ENCODE results near the gene GJB3. TPM values are rescaled to one million over a fixed set of nuclear protein-coding genes. Genes with fewer than 3 reads are reported as not detected.
A peak's percentile ranks its signal among the peaks of the same experiment; 100 is the strongest.

Gene GJB3
- polyA plus RNA-seq, 3 donors from 2014 or later = not detected

DNA sequence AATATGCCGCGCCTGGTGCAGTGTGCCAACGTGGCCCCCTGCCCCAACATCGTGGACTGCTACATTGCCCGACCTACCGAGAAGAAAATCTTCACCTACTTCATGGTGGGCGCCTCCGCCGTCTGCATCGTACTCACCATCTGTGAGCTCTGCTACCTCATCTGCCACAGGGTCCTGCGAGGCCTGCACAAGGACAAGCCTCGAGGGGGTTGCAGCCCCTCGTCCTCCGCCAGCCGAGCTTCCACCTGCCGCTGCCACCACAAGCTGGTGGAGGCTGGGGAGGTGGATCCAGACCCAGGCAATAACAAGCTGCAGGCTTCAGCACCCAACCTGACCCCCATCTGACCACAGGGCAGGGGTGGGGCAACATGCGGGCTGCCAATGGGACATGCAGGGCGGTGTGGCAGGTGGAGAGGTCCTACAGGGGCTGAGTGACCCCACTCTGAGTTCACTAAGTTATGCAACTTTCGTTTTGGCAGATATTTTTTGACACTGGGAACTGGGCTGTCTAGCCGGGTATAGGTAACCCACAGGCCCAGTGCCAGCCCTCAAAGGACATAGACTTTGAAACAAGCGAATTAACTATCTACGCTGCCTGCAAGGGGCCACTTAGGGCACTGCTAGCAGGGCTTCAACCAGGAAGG lies 4.3 kb downstream of the GJB3 start:
- no peak for DNase-seq
- Mint-ChIP-seq H3K4me1 (peaks cover 0 to 3% of the 10 kb centered on the region in 2 donors), H3K4me3 (no peak overlapping the region), H3K36me3 (no peaks in the 10 kb centered on the region), H3K27me3 (ENCODE audit: low read depth in 3 of 3) (peaks cover 5 to 15% (median 12%) of the 10 kb centered on the region in 3 donors), H3K9me3 (no peaks in the 10 kb centered on the region), H3K27ac (no peak overlapping the region)

DNA sequence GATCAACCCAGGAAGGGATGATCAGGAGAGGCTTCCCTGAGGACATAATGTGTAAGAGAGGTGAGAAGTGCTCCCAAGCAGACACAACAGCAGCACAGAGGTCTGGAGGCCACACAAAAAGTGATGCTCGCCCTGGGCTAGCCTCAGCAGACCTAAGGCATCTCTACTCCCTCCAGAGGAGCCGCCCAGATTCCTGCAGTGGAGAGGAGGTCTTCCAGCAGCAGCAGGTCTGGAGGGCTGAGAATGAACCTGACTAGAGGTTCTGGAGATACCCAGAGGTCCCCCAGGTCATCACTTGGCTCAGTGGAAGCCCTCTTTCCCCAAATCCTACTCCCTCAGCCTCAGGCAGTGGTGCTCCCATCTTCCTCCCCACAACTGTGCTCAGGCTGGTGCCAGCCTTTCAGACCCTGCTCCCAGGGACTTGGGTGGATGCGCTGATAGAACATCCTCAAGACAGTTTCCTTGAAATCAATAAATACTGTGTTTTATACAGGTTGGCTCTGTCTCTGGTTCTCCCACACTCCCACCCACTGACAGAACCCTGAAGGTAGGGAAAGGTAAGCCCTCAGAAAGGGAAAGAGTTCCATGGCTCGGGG lies 5.0 kb downstream of the GJB3 start:
- Mint-ChIP-seq H3K27me3 (ENCODE audit: low read depth in 3 of 3) (peaks cover 8 to 17% (median 13%) of the 10 kb centered on the region in 3 donors), H3K9me3 (no peaks in the 10 kb centered on the region), H3K36me3 (no peaks in the 10 kb centered on the region), H3K4me1 (peaks cover 0 to 3% of the 10 kb centered on the region in 2 donors), H3K4me3 (no peak overlapping the region), H3K27ac (no peak overlapping the region)
- no peak for DNase-seq

DNA sequence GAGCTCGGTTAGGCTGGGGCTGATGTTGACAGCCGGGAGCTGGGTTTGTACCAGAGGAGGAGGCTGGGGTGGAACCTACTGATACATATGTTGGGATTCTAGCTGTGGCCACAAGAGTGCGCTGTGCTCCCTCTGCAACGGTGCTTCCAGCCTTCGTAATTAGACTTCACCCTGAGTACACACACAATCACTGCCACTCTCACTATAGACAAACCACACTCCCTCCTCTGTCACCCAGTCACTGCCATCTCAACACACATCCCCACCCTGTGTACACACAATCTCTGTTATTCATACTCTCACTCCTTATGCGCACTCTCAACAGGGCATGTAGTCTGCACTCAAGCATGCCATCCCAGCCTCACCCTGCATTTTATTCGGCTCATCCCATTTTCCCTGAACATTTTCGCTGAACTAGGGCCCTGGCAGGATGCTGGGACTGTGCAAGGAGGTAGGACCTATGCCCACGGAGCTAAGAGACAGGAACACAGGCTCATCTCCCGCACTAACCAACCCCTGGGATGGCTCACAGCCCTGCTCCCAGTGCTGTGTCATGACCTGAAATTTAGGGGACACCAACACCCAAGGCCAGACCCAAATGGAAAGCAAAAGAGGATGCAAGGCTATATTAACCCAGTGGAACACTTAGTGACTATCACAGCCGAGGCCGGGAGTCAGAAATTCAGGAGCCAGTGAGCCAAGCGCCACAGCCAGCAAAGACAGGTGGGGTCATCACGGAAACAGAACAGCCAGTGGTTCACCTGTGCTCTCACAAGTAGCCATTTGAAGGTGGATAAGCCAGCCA lies 5.7 kb downstream of the GJB3 start:
- peak; percentile 29 to 50 (median 41) for DNase-seq
- Mint-ChIP-seq H3K4me3 (no peak overlapping the region), H3K27ac (no peak overlapping the region), H3K9me3 (no peaks in the 10 kb centered on the region), H3K4me1 (peaks cover 0 to 4% of the 10 kb centered on the region in 2 donors), H3K36me3 (no peaks in the 10 kb centered on the region), H3K27me3 (ENCODE audit: low read depth in 3 of 3) (peaks cover 10 to 19% (median 15%) of the 10 kb centered on the region in 3 donors)

DNA sequence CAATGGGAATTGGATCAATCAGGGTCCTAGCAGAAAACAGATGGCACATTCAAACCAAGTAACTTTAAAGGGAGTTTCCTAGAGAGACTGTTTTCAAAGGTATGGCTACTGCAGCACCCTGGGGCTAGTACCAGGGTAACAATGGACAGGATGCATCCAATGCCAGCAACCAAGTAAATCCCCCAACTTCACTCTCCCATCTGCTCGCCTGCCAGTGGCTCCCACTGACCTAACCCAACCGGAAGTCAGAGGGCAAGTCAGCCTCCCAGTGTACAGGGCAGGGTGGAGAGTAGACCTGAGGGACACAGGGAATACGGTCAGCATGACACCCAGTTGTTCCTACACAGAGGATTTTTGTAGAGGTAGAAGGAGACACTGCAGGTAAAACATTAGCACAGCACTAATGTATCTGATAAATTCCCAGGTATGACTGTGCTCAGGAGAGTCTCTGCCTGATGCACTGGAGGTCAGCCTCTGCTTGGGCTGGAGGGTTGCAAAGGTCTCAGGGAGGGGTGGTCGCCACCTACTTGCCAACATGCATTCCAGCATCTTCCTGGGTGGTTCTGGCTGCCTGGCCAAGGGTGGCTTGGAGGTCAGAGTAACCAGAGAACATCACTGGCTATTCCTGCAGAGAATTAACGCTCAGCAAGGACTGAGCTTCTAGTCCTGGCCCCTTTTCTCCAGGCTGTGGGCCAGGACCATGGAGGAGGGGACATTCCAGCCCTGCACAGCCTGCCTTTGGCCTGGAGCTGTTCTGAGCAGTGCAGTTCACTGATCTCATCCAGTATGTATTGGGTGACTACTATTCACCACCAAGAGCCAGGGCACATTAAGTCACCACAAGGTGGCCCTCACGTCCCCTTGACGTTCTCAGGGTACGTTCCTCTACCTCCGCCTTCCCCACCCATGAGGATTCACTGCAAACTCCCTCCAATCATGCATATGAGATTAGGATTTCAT lies 6.7 kb downstream of the GJB3 start:
- no peak overlapping the region for H3K4me3 Mint-ChIP-seq
- peaks cover 13 to 19% (median 17%) of the 10 kb centered on the region in 3 donors for H3K27me3 Mint-ChIP-seq (ENCODE audit: low read depth in 3 of 3)
- H3K36me3 Mint-ChIP-seq = no peaks in the 10 kb centered on the region
- DNase-seq = no peak
- H3K27ac Mint-ChIP-seq = no peak overlapping the region
- H3K4me1 Mint-ChIP-seq = peaks cover 6% of the 10 kb centered on the region in 2 donors
- no peaks in the 10 kb centered on the region for H3K9me3 Mint-ChIP-seq

DNA sequence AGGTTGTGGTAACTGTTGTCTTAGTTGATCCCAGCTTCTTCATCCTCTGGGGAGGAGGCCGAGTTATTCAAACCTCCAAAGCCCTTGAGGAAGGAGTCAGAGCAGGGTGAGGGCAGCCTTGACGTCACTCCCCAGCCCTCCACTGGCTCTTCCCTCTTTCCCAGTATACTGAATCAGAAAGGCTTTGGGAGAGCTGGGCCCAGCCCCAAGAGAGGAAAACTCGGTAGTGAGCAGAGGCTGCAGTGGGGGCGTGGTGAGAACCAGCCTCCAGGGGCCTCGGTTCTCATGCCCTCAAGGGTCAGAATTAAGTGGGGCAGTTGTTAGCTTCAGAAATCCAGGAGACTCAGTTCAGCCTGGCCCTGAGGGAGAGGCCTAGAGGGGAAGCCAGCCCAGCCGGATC lies 10.0 kb downstream of the GJB3 start:
- H3K27me3 Mint-ChIP-seq (ENCODE audit: low read depth in 3 of 3) = peaks cover 8 to 19% (median 14%) of the 10 kb centered on the region in 3 donors
- H3K4me3 Mint-ChIP-seq = no peak overlapping the region
- H3K27ac Mint-ChIP-seq = no peak overlapping the region
- H3K36me3 Mint-ChIP-seq = no peaks in the 10 kb centered on the region
- H3K9me3 Mint-ChIP-seq = no peaks in the 10 kb centered on the region
- peaks cover 6% of the 10 kb centered on the region in 2 donors for H3K4me1 Mint-ChIP-seq
- no peak for DNase-seq

GRCh38 chr1:34792424-34792823 lies 11.4 kb downstream of the GJB3 start:
- no peak for DNase-seq
- H3K27me3 Mint-ChIP-seq (ENCODE audit: low read depth in 3 of 3) = peaks cover 4 to 19% (median 10%) of the 10 kb centered on the region in 3 donors

GRCh38 chr1:34792868-34793727 lies 12.1 kb downstream of the GJB3 start, which contains the start of gene GJA4:
Gene GJA4, plus strand, starts transcription at chr1:34792999. Its CDS starts 1,215 bp downstream, at chr1:34794214.
- Mint-ChIP-seq H3K27ac (no peak within 1 kb of the TSS), H3K36me3 (peaks cover 0 to 3% (median 0%) of the 10 kb centered on the region in 3 donors), H3K4me1 (peaks cover 5 to 6% of the 10 kb centered on the region in 2 donors), H3K9me3 (no peaks in the 10 kb centered on the region), H3K4me3 (peak within 1 kb of the TSS in 4 of 5 donors; percentile 26 to 67 (median 58)), H3K27me3 (ENCODE audit: low read depth in 3 of 3) (peaks cover 6 to 19% (median 10%) of the 10 kb centered on the region in 3 donors)
- DNase-seq = no peak

More at GRCh38 chr1:34792424-34792823, 11.4 kb downstream of the GJB3 start:
- Mint-ChIP-seq H3K4me3 (peak overlapping the region in 4 of 5 donors; percentile 26 to 67 (median 58)), H3K9me3 (no peaks in the 10 kb centered on the region), H3K4me1 (peaks cover 5 to 6% of the 10 kb centered on the region in 2 donors), H3K36me3 (no peaks in the 10 kb centered on the region), H3K27ac (no peak overlapping the region)

DNA sequence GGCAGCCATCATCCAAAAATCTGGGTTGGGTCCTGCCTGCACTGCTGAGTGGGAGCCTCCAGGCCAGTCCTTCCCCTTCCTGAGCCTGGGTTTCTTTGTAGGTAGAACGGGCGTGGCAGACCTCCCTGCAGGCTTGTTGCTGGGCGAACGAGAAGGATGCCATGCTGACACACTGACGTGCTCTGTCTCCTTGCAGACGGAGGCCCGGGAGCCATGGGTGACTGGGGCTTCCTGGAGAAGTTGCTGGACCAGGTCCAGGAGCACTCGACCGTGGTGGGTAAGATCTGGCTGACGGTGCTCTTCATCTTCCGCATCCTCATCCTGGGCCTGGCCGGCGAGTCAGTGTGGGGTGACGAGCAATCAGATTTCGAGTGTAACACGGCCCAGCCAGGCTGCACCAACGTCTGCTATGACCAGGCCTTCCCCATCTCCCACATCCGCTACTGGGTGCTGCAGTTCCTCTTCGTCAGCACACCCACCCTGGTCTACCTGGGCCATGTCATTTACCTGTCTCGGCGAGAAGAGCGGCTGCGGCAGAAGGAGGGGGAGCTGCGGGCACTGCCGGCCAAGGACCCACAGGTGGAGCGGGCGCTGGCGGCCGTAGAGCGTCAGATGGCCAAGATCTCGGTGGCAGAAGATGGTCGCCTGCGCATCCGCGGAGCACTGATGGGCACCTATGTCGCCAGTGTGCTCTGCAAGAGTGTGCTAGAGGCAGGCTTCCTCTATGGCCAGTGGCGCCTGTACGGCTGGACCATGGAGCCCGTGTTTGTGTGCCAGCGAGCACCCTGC lies 13.2 kb downstream of the GJB3 start:
- Mint-ChIP-seq H3K9me3 (no peaks in the 10 kb centered on the region), H3K4me3 (no peak overlapping the region), H3K27me3 (ENCODE audit: low read depth in 3 of 3) (peaks cover 6 to 19% (median 7%) of the 10 kb centered on the region in 3 donors), H3K27ac (no peak overlapping the region), H3K36me3 (peaks cover 0 to 4% (median 3%) of the 10 kb centered on the region in 3 donors), H3K4me1 (peaks cover 5 to 6% of the 10 kb centered on the region in 2 donors)
- DNase-seq = no peak

GRCh38 chr1:34794790-34795180 lies 13.8 kb downstream of the GJB3 start:
- DNase-seq = no peak
- no peak overlapping the region for H3K4me3 Mint-ChIP-seq
- no peak overlapping the region for H3K27ac Mint-ChIP-seq

DNA sequence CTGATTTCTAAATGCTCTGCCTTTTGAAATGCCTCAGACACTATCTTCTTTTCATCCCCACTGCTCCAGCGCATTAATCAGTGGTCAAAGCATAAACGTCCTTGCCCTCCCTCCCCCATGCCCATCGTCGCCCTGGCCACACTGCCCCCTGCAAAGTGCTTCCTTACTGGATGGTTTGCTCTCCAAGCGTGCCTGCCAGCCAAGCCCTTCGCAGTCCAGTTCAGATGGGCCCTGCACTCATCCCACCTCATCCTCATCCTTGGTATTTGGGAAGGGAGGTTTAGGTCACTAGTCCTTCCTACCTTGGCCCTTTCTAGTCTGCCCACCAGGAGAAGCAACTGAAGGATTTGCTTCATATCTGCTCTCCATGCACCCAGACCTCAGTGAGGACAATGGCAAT lies 14.9 kb downstream of the GJB3 start:
- H3K4me3 Mint-ChIP-seq = no peak overlapping the region
- no peak for DNase-seq
- H3K36me3 Mint-ChIP-seq = peaks cover 0 to 4% (median 3%) of the 10 kb centered on the region in 3 donors
- peak overlapping the region in 1 of 6 donors; percentile 42 for H3K27ac Mint-ChIP-seq
- peaks cover 4 to 17% (median 6%) of the 10 kb centered on the region in 3 donors for H3K27me3 Mint-ChIP-seq (ENCODE audit: low read depth in 3 of 3)
- no peaks in the 10 kb centered on the region for H3K9me3 Mint-ChIP-seq
- peaks cover 5 to 6% of the 10 kb centered on the region in 2 donors for H3K4me1 Mint-ChIP-seq

More at GRCh38 chr1:34794790-34795180, 13.8 kb downstream of the GJB3 start:
- peaks cover 5 to 6% of the 10 kb centered on the region in 2 donors for H3K4me1 Mint-ChIP-seq
- peaks cover 6 to 19% (median 7%) of the 10 kb centered on the region in 3 donors for H3K27me3 Mint-ChIP-seq (ENCODE audit: low read depth in 3 of 3)
- H3K9me3 Mint-ChIP-seq = no peaks in the 10 kb centered on the region
- peaks cover 0 to 4% (median 3%) of the 10 kb centered on the region in 3 donors for H3K36me3 Mint-ChIP-seq

DNA sequence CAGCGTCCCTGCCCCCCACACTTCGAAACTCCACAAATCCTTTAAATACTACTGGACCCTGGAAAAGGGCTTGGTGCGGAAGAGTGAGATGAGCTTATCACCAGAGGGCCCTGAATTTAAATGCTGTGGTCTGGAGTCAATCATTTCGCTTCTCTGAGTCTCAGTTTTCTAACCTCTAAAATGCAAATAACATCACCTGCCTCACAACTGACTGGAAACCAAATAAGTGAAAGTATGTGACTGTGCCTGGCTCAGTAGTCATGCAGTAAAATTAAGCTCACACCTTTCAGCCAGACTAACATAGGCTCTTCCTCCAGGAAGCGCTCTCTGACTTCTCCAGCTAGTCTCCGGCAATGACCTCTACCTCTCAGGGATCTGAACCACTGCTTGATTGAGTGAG lies 16.0 kb downstream of the GJB3 start:
- H3K9me3 Mint-ChIP-seq = no peaks in the 10 kb centered on the region
- H3K27me3 Mint-ChIP-seq (ENCODE audit: low read depth in 3 of 3) = peaks cover 2 to 14% (median 4%) of the 10 kb centered on the region in 3 donors
- no peak overlapping the region for H3K27ac Mint-ChIP-seq
- DNase-seq = no peak
- no peak overlapping the region for H3K4me3 Mint-ChIP-seq
- peaks cover 4 to 6% of the 10 kb centered on the region in 2 donors for H3K4me1 Mint-ChIP-seq
- H3K36me3 Mint-ChIP-seq = peaks cover 0 to 4% (median 3%) of the 10 kb centered on the region in 3 donors

Data from immature natural killer cell (primary cell).